ENCODE measurements around the gene ASCL5.

ASCL5 gene

GRCh38 chr1:201140235-201140940, 13.4 kb upstream of the ASCL5 start:
- no peak for TF ChIP-seq CTCF (IDR thresholded peaks at IDR 0.05; ENCODE audit: control insufficient read depth, extremely low read depth, insufficient read depth)
- no peak for DNase-seq (ENCODE audit: low read depth)
- no peak overlapping the region for H3K4me3 ChIP-seq (ENCODE audit: low read depth, low read length)

GRCh38 chr1:201139756-201140155, 12.8 kb upstream of the ASCL5 start:
- no peak for DNase-seq (ENCODE audit: low read depth)
- TF ChIP-seq CTCF (IDR thresholded peaks at IDR 0.05; ENCODE audit: control insufficient read depth, extremely low read depth, insufficient read depth), result no peak
- H3K4me3 ChIP-seq (ENCODE audit: low read depth, low read length), result no peak overlapping the region

GRCh38 chr1:201139306-201139705, 12.3 kb upstream of the ASCL5 start:
- no peak overlapping the region for H3K4me3 ChIP-seq (ENCODE audit: low read depth, low read length)
- DNase-seq (ENCODE audit: low read depth), result no peak
- no peak for TF ChIP-seq CTCF (IDR thresholded peaks at IDR 0.05; ENCODE audit: control insufficient read depth, extremely low read depth, insufficient read depth)

DNA sequence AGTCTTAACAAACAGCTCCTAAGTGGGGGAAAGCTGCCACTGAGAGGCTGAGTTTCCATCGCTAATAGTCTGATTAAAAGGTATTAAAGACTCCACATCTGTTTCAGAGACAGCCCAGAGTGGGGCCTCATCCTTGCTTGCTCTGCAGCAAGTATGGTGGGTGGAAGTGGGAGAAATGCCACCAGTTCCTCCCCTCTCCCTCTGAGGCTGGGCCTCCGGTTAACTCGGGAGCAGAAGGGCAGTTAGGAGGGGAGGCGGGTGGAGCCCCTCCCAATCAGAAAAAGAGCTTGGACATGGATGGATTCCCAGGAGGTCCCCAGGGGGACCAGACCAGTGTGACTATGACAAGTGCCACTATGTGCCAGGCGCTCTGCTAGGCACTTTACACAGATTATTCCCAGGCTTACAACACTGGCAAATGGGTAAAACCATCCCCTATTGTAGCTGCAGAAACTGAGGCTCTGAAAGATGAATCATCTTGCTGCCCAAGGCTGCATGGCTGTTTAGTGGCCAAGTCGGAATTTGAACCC, 11.4 kb upstream of the ASCL5 start:
- no peak for DNase-seq (ENCODE audit: low read depth)
- TF ChIP-seq CTCF (IDR thresholded peaks at IDR 0.05; ENCODE audit: control insufficient read depth, extremely low read depth, insufficient read depth), result no peak
- H3K4me3 ChIP-seq (ENCODE audit: low read depth, low read length), result no peak overlapping the region

- no peak overlapping the region for H3K4me3 ChIP-seq (ENCODE audit: low read depth, low read length)
- TF ChIP-seq CTCF (IDR thresholded peaks at IDR 0.05; ENCODE audit: control insufficient read depth, extremely low read depth, insufficient read depth), result no peak
- no peak for DNase-seq (ENCODE audit: low read depth)
Measured at GRCh38 chr1:201137579-201138310, 10.8 kb upstream of the ASCL5 start.

DNA sequence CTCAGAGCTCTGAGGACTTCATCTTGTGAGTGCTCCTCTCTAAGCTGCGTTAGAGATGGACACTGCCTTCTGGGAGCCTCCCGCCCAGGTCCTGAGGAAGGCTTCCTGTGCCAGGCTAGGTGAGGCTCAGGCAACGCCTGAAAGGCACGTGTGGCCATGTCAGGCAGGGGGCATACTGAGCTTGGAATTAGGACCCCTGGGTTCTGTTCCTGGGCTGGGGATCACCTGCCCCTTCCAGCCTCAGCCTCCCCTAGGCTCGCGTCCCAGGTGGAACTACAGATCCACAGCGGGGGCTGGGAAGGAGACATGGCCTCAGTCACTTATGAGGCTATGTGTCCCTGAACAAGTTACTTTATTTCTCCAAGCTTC, 10.0 kb upstream of the ASCL5 start:
- TF ChIP-seq CTCF (IDR thresholded peaks at IDR 0.05; ENCODE audit: control insufficient read depth, extremely low read depth, insufficient read depth), result no peak
- no peak overlapping the region for H3K4me3 ChIP-seq (ENCODE audit: low read depth, low read length)
- DNase-seq (ENCODE audit: low read depth), result no peak

Data from LNCaP clone FGC (cell line).